Transverse colon (tissue), 4 donors: ENCODE data around the gene SGCA. TPM values are rescaled to one million over a fixed set of nuclear protein-coding genes. Genes with fewer than 3 reads are reported as not detected.

ENCODE experiments used
- DNase-seq: peaks from one replicate; pipeline ENCODE4 v3.0.0-alpha.2; 2019
- H3K27ac ChIP-seq, 4 donors: fragments of 200-600 bp; sonication (generic); 2 replicates each; pipeline ENCODE4 v1.5.1; 2016 to 2018; ENCODE audit warnings: inconsistent platforms in 4 of 4
- H3K27me3 ChIP-seq: fragments of 200-600 bp; sonication (generic); 2 replicates; pipeline ENCODE4 v1.5.1; 2017; ENCODE audit warnings: inconsistent platforms
- H3K36me3 ChIP-seq, 4 donors: fragments of 200-600 bp; sonication (generic); 2 replicates each; pipeline ENCODE4 v1.5.1; 2017 to 2019; ENCODE audit warnings: inconsistent platforms in 4 of 4
- H3K4me1 ChIP-seq, 4 donors: fragments of 200-600 bp; sonication (generic); 2 replicates each; pipeline ENCODE4 v1.5.1; 2017 to 2020; ENCODE audit warnings: inconsistent platforms in 4 of 4
- H3K4me3 ChIP-seq, 4 donors: fragments of 200-600 bp; sonication (generic); 1 replicate in 1 of 4; 2 replicates in 3 of 4; pipeline versions ENCODE4 v1.5.1 to v1.6.1; 2017 to 2019; ENCODE audit warnings: inconsistent platforms in 4 of 4
- H3K9me3 ChIP-seq, 2 donors: fragments of 200-600 bp; sonication (generic); 2 replicates each; pipeline ENCODE4 v1.5.1; 2017 to 2019; ENCODE audit warnings: inconsistent platforms in 2 of 2
- CTCF ChIP-seq, 5 experiments: fragments of 200-600 bp in 3 of 5; fragments of 450-650 bp in 2 of 5; sonication (generic) in 3 of 5; IDR thresholded peaks; 1 replicate in 2 of 5; 2 replicates in 3 of 5; pipeline ENCODE4 v1.5.1; 2016 to 2017; ENCODE audit warnings: antibody characterized with exemption in 5 of 5, inconsistent platforms in 3 of 5, mild to moderate bottlenecking in 2 of 5, moderate library complexity in 1 of 5
- EP300 ChIP-seq: sonication (generic); formaldehyde crosslinking; IDR thresholded peaks from one replicate; pipeline ENCODE4 v1.6.1; 2017; ENCODE audit warnings: antibody characterized with exemption, low read depth
- POLR2A ChIP-seq: fragments of 450-650 bp; IDR thresholded peaks from one replicate; pipeline ENCODE4 v1.6.1; 2016; ENCODE audit warnings: antibody characterized with exemption, mild to moderate bottlenecking, moderate library complexity
- POLR2AphosphoS5 ChIP-seq, 3 donors: sonication (generic); formaldehyde crosslinking; IDR thresholded peaks; one replicate each; pipeline ENCODE4 v1.6.1; 2016; ENCODE audit warnings: antibody characterized with exemption in 3 of 3
- WGBS, 2 donors: methylation state at CpG; one replicate each; pipeline ENCODE4 v1.1.5; 2018; ENCODE audit warnings: low coverage in 1 of 2; 5-methylcytosine and 5-hydroxymethylcytosine counted together
- in situ Hi-C, 4 donors: fragments of 200-750 bp; cut with MboI; loops; one replicate each; pipeline versions ENCODE4 v1.15.0 to v1.15.1; 2017; ENCODE audit warnings: low sequenced_read_pairs in 3 of 4, low pct_ligation_motif_present in 1 of 4, low pct_unique_long_range_greater_than_20kb in 1 of 4
- intact Hi-C: fragments of 100-400 bp; cut with DNase I; formaldehyde crosslinking; loops from one replicate; pipeline ENCODE4 v1.15.1; 2023; ENCODE audit warnings: low total_unique reads
- total RNA-seq, 4 donors: library from RNA; depleted of rRNA; stranded (reverse); fragments of >200 nt; gene quantifications; one replicate each; pipeline ENCODE4 v1.1.0, GENCODE V29; 2016

SGCA gene
- total RNA-seq, 4 donors from 2014 or later, result 3.7 to 65.3 (median 7.6) TPM

DNA sequence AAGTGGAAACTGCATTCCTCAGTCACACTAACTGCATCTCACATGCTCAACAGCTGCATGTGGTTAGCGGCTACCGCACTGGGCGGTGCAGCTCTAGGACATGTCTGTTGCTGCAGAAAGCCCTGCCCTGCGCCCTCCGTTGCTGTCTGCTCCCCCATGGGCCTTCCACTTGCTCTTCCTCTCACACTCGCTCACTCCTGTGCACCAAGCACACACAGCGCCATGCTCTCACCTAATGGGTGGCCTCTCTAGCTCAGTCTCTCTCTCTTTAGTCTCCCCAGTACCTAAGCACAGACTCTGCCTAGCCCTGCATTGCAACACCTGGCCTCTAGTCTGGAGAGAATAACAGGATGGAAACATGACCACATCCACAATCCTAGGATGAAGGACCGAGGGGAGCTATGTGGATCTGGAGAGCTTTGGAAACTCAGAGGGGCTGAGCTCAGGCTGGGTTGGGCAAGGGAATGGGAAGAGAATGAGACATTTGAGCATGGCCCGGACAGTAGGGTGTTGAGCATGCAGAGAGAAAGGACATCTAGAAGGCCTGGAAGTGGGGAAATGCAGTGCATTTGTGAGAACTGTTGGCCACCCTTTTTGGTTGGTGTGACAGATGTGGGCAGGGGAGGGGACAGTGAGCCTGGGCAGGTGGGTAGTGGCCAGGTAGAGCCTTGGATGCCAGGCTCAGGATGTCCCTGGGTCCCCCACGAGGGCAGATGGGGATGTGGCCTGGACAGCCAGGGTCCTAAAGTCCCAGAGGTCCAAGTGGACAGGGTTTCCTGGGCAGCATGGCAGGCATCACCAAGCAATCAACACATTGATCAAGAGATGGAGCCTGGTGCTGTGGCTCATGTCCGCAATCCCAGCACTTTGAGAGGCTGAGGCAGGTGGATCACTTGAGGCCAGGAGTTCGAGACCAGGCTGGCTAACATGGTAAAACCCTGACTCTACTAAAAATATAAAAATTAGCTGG is 16.1 kb downstream of the SGCA start:
- H3K4me3 ChIP-seq, result no peak overlapping the region
- intact Hi-C loops, result no loop called here
- no peaks in the 10 kb centered on the region for H3K27me3 ChIP-seq
- in situ Hi-C loops, result no loop called here
- H3K36me3 ChIP-seq, result no peaks in the 10 kb centered on the region
- no peak for DNase-seq
- peak overlapping the region in 2 of 4 donors; percentile 21 for H3K27ac ChIP-seq
- WGBS, 2 donors, result 74 to 79% methylated on average over 6 to 12 of the region's 12 CpGs
- peaks cover 19 to 35% (median 22%) of the 10 kb centered on the region in 4 donors for H3K4me1 ChIP-seq
- TF ChIP-seq POLR2A, result no peak
- no peak for TF ChIP-seq POLR2AphosphoS5 (IDR thresholded peaks at IDR 0.05)
- TF ChIP-seq EP300, result no peak
- TF ChIP-seq CTCF (IDR thresholded peaks at IDR 0.05), result no peak
- no peaks in the 10 kb centered on the region for H3K9me3 ChIP-seq

- intact Hi-C loops, result no loop called here
- no peak for TF ChIP-seq POLR2A
- TF ChIP-seq POLR2AphosphoS5 (IDR thresholded peaks at IDR 0.05), result no peak
- TF ChIP-seq EP300, result no peak
- TF ChIP-seq CTCF (IDR thresholded peaks at IDR 0.05), result no peak
- in situ Hi-C loops, result no loop called here
Observed at GRCh38 chr17:50182783-50183420, 17.1 kb downstream of the SGCA start.

DNA sequence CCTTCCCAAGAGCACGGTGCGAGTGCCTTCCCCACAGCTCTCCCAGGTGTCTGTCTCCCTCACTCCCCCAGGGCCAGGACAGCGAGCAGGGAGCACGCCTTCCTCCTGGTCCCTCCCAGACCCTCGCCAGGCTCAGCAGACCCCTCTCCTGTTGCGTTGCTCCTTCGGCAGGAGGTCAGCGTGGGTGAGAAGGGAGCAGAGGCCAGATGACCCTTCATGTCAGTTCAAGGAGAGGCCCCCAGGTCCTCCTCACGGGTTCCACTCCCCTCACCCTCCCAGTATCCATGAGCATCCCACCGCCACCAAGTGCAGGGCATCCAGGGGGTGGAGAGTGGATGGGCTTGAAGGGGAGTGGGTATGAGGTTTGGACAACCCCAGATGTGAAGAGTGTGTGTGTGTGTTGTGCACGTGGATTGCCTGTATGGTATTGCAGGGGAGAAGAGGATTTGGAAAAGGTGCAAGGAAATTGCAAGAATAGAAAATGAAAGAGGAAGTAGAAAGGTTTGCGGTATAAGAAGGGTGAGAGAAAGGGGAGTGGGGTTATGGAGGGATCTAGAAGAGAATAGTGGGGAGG is 17.7 kb downstream of the SGCA start:
- DNase-seq, result no peak
- intact Hi-C loops (no loop called here), in situ Hi-C loops (no loop called here)
- Histone ChIP-seq H3K27me3 (no peaks in the 10 kb centered on the region), H3K9me3 (no peaks in the 10 kb centered on the region), H3K4me1 (peaks cover 3 to 23% (median 8%) of the 10 kb centered on the region in 4 donors), H3K36me3 (peaks cover 0 to 2% (median 0%) of the 10 kb centered on the region in 4 donors), H3K4me3 (no peak overlapping the region), H3K27ac (peak overlapping the region; percentile 55 to 83 (median 66))
- TF ChIP-seq EP300 (no peak), CTCF (IDR thresholded peaks at IDR 0.05) (no peak), POLR2AphosphoS5 (IDR thresholded peaks at IDR 0.05) (no peak), POLR2A (no peak)
- WGBS, 2 donors, result 48 to 71% methylated on average over 3 to 12 of the region's 12 CpGs

More at GRCh38 chr17:50182783-50183420, 17.1 kb downstream of the SGCA start:
- WGBS, 2 donors, result 47 to 84% methylated on average over 3 to 18 of the region's 18 CpGs
- Histone ChIP-seq H3K27me3 (no peaks in the 10 kb centered on the region), H3K9me3 (no peaks in the 10 kb centered on the region), H3K36me3 (no peaks in the 10 kb centered on the region), H3K27ac (peak overlapping the region; percentile 55 to 83 (median 66)), H3K4me1 (peaks cover 9 to 29% (median 15%) of the 10 kb centered on the region in 4 donors), H3K4me3 (no peak overlapping the region)
- DNase-seq, result no peak

DNA sequence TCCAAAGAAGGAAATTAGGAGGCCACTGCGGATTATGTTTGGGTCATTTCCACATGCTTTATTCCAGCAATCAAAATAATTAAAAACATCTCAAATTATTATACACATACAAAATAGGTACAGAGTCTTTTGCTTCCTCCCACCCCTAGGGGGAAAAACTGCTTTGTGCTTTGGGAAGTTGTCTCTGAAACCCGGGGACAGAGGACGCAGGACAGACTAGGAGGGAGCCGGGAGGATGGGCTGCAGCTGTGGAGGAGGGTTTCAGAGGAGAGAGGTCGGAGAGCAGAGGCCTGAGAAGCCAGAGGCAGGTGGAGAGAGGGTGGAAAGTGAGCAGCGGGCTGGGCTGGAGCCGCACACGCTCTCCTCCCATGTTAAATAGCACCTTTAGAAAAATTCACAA is 18.3 kb downstream of the SGCA start:
- peaks cover 0 to 20% (median 6%) of the 10 kb centered on the region in 4 donors for H3K4me1 ChIP-seq
- no peak overlapping the region for H3K4me3 ChIP-seq
- DNase-seq, result no peak
- no peaks in the 10 kb centered on the region for H3K27me3 ChIP-seq
- 47 to 53% methylated on average over 4 to 8 of the region's 8 CpGs for WGBS, 2 donors
- H3K9me3 ChIP-seq, result no peaks in the 10 kb centered on the region
- no peak for TF ChIP-seq EP300
- no peak for TF ChIP-seq POLR2A
- peak in 1 of 5 experiments; percentile 2 for TF ChIP-seq CTCF (IDR thresholded peaks at IDR 0.05)
- H3K36me3 ChIP-seq, result peaks cover 0 to 2% (median 0%) of the 10 kb centered on the region in 4 donors
- intact Hi-C loops, result no loop called here
- peak overlapping the region; percentile 55 to 83 (median 66) for H3K27ac ChIP-seq
- in situ Hi-C loops, result no loop called here
